Measurements from ENCODE around the gene RMND1.

The RMND1 gene

GRCh38 chr6:151417477-151417876, 34.4 kb downstream of the RMND1 start:
- DNase-seq = no peak

- DNase-seq = no peak
These were observed 37.2 kb downstream of the RMND1 start for GRCh38 chr6:151414641-151415260.

- DNase-seq = no peak
These were observed 38.4 kb downstream of the RMND1 start for GRCh38 chr6:151413372-151414145.

- DNase-seq = no peak
These were observed 39.0 kb downstream of the RMND1 start for GRCh38 chr6:151412909-151413308.

GRCh38 chr6:151409679-151410078, 42.2 kb downstream of the RMND1 start:
- DNase-seq = no peak

GRCh38 chr6:151409260-151409659, 42.7 kb downstream of the RMND1 start:
- no peak for DNase-seq

- DNase-seq = no peak
These were observed 43.1 kb downstream of the RMND1 start for GRCh38 chr6:151408858-151409257.

GRCh38 chr6:151403919-151404308, 48.0 kb downstream of the RMND1 start:
- no peak for DNase-seq

GRCh38 chr6:151402228-151402627, 49.7 kb downstream of the RMND1 start:
- DNase-seq = no peak

GRCh38 chr6:151400473-151400872, 51.5 kb downstream of the RMND1 start:
- no peak for DNase-seq

GRCh38 chr6:151399679-151400078, 52.2 kb downstream of the RMND1 start:
- DNase-seq = no peak

GRCh38 chr6:151393410-151393809, 58.5 kb downstream of the RMND1 start:
- no peak for DNase-seq

GRCh38 chr6:151392427-151392826, 59.5 kb downstream of the RMND1 start:
- DNase-seq = no peak

- DNase-seq = peak in 54 of 56 donors; percentile 11 to 85 (median 56)
These were observed 60.2 kb downstream of the RMND1 start, which contains the start of gene ZBTB2 for GRCh38 chr6:151391471-151392413. Gene ZBTB2, minus strand, starts transcription at chr6:151391559. Its CDS starts 17,922 bp downstream, at chr6:151373637.

GRCh38 chr6:151390851-151391470, 61.0 kb downstream of the RMND1 start:
- peak in 52 of 56 donors; percentile 10 to 87 (median 73) for DNase-seq

GRCh38 chr6:151390276-151390850, 61.6 kb downstream of the RMND1 start:
- peak; percentile 80 to 99 (median 95) for DNase-seq

GRCh38 chr6:151389618-151390275, 62.2 kb downstream of the RMND1 start:
- DNase-seq = peak in 45 of 56 donors; percentile 9 to 90 (median 66)

- DNase-seq = peak in 2 of 56 donors; percentile 41 to 42
These were observed 62.8 kb downstream of the RMND1 start for GRCh38 chr6:151388997-151389617.

GRCh38 chr6:151388236-151388635, 63.7 kb downstream of the RMND1 start:
- DNase-seq = no peak
